LNCaP clone FGC (cell line): ENCODE data around the gene BCOR.

Experiments used
- DNase-seq: peaks from one replicate; pipeline ENCODE4 v3.0.0-alpha.2; 2011; ENCODE audit warnings: low read depth
- H3K4me3 ChIP-seq: 2 replicates; pipeline ENCODE4 v1.5.1; 2011; ENCODE audit warnings: mild to moderate bottlenecking, low read depth, low read length, control low read depth
- TF ChIP-seq, protein P1 (sequence below): IDR thresholded peaks from 2 replicates; pipeline ENCODE4 v1.5.1; 2012; ENCODE audit warnings: mild to moderate bottlenecking; ENCODE audit not compliant: control insufficient read depth, insufficient read depth; ENCODE audit errors: extremely low read depth

The BCOR gene

DNA sequence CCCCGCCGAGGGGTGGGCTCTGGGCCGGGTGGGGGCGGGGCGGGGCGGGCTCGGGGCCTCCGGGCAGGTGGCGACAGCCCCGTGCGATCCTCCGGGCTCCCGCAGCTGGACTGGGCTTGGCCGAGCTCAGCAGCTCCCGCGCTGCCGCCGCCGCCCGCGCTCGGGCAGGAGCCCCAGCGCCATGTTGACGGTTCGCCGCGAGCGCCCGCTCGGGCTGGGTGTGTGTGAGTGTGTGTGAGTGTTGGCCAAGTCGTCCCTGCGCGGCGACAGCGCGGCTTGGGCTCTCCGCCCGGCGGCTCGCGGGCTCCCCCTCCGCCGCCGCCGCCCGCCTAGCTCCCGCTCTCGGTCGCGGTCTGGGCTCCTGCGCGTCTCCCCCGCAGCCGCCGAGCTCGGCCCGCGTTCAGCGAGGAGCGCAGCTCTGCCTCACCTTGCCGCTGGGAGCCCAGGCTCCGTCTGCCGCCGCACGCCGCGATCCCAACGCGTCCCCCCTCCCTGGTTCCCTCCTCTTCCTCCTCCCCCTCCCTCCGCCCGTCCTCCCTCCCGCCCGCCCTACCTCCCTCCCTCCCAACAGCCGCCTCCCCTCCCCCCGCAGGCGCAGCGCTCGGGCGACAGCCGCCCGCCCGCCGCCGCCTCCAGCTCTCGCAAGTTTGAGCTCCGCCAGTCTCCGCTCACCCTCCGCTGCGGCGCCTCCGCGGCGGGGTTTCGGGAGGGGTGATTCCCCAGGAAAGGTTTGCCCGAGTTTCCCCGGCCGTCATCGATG, at the start of gene BCOR:
BCOR (minus strand) TSS at position 455 of the 760 bp plus-strand sequence. CDS start 20,029 bp downstream, outside the sequence.
- DNase-seq, result no peak
- H3K4me3 ChIP-seq, result peak within 1 kb of the TSS; percentile 63
- TF ChIP-seq, protein P1, sequence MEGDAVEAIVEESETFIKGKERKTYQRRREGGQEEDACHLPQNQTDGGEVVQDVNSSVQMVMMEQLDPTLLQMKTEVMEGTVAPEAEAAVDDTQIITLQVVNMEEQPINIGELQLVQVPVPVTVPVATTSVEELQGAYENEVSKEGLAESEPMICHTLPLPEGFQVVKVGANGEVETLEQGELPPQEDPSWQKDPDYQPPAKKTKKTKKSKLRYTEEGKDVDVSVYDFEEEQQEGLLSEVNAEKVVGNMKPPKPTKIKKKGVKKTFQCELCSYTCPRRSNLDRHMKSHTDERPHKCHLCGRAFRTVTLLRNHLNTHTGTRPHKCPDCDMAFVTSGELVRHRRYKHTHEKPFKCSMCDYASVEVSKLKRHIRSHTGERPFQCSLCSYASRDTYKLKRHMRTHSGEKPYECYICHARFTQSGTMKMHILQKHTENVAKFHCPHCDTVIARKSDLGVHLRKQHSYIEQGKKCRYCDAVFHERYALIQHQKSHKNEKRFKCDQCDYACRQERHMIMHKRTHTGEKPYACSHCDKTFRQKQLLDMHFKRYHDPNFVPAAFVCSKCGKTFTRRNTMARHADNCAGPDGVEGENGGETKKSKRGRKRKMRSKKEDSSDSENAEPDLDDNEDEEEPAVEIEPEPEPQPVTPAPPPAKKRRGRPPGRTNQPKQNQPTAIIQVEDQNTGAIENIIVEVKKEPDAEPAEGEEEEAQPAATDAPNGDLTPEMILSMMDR, result no peak

DNA sequence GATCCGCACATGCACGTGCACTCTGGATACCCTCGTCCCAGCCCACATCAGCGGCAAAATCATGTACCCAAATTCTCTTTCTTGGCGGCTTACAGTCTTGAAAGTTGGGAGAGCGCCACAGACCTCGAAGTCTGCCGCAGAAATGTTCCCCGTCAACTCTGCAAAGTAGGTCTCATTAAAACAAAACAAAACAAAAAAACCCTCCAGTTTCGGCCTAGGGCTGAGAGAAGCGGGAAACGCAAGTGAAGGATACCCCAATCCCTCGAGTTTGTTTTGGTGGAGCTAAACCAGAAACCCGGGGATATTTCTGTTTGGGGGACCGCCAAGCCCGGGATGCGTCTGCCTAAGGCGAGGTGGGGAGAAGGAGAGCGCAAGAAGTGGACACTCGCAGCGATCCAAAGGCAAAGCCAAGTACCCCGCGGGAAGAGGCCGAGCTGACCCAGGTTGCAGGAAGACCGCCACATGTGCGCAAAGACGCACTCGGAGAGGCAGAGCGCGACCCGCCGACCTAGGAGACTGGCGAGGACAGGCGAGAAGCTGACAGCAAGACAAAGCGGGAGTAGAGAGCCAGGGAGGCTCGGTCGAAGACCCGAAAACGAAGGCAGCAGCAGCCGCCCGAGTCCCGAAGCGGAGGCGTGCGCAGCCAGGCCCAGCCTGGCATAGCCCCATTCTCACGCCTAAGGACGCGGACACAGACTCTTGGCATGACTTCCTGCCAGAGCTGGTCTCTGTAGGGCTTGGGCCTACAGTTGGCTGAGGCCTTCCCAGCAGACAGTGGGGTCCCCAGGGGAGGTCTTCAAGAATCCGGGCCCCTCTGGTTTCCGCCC, 49.6 kb upstream of the BCOR start:
- H3K4me3 ChIP-seq, result no peak overlapping the region

DNA sequence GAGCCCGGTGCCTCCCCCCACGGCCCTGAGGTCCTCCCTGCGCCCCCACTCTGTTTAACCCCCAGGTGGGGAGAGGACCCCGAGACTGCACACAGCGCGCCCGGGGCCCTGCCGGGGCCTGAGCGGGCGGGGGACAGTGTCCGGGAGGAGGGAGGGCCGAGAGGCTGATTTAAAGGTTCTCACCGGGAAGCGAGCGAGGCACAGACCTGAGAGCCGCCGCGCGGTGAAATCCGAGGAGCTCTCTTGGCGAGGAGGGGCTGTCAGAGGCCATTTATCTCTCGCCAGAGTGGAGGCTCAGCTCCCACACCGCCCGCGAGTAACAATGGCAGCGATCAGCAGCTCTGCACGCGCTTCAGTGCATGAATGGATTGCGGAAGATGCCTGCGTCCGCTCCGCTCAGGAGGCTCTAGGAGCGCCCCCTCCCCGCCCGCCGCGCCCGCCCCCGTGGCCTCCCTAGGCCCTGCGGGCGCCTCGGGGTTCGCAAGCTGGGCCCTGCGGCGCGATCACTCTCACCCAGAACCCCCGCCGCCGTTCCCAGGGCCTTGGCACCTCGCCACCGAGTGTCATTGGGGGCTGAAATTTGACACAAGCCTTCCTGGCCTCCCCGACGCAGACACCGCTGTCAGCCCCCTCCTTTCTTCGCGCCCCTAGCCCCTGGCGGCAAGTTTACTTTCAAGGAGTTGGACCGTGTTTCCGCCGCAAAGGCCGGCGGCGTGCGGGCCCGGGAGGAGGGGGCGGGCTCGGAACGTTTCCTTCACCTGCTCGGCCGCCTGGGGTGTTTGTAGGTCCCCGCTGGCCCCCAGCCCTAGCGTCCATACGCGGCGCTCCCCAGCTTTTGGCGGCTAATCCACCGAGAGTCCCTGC, 48.7 kb upstream of the BCOR start:
- DNase-seq, result no peak
- H3K4me3 ChIP-seq, result no peak overlapping the region
- TF ChIP-seq, protein P1, result no peak

More for the DNA sequence above, 49.6 kb upstream of the BCOR start:
- DNase-seq, result no peak
- TF ChIP-seq, protein P1, result no peak

DNA sequence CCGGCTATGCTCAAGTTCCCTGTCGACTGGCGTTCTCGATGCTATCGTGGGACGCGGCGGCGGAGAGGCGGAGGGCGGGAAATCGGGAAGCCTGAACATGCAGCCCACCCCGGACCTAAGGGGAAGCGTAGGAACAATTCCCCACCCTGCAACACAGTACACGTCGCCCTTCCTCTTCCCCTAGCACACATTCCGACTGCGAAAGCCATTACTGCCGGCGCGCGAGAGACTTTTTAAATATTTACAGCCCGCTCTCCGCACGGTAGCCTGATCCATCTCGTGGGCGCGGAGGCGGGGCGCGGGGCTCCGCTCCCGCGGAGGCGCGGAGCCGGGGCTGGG, 48.1 kb upstream of the BCOR start:
- H3K4me3 ChIP-seq, result no peak overlapping the region
- no peak for DNase-seq
- TF ChIP-seq, protein P1, result no peak

DNA sequence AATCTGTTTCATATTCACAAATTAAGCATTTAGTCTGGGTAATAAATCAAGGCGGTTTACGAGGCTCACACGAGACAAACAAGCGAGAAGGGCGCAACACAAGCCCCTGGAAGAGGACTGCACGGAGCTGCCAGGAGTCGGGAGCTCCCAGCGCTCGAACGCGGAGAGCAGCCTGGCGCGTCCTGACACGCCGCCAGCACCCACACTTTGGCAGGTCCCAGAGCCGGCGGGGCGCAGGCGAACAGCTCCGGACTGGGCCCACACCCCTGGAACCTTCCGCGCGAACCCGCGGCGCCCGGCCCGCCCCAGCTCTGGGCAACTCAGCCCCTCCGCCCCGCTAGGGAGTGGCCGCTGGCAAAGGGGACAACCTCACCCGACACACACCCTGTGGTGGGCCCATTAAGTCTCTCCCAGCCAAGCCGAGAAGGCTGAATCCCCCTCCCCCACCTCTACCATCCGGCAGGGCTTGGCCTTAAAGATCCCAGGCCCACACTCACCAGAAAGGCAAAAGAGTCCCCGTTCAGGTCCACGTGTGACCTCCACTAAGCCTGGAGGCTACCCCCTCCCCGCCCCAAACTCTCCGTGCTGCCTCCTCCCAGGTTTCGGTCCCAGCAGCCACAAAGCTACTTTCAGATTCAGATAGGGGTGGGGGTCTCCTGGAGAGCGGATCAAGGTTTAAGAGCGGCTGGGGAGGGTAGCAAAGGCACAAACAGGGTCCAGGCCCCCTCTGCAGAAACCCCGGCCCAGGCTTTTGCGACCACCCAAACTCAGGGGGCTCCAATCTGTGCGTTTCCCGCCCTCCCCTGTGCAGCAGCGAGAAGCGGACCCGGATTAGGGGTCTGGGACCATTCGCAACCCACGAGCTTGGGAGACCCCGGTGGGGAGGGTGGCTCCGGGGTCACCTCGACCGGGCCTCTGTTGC, 47.5 kb upstream of the BCOR start:
- TF ChIP-seq, protein P1, result no peak
- H3K4me3 ChIP-seq, result no peak overlapping the region
- DNase-seq, result no peak

DNA sequence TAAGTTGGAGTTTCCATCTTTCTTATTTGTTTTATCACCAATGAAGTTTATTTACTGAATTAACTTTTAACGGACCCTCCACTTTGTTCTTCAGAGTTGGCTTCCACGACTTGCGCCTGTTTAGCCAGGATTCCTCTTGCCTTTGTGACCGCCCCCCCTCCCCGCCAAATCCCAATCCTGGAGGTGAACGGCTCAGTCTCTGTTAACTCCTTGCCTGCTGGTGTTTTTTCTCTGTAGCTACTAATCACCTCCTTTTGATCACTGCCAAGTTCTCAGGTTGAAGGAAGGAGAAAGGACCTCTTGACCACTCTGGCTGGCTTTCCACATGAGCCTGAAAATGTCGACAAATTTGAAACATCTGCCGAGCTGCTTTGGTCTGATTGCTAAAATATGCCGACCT, 46.8 kb upstream of the BCOR start:
- no peak overlapping the region for H3K4me3 ChIP-seq
- DNase-seq, result no peak
- TF ChIP-seq, protein P1, result no peak
